Bronchial epithelial cell (primary cell): ENCODE results near the gene KIFBP. TPM values are rescaled to one million over a fixed set of nuclear protein-coding genes. Genes with fewer than 3 reads are reported as not detected.
A peak's percentile ranks its signal among the peaks of the same experiment; 100 is the strongest.
"Not testable (repeated sequence)": the region's sequence is repeated elsewhere in the genome, so short reads cannot be mapped to it uniquely, and the experiment has no call there.

Experiments used
- DNase-seq: peaks from one replicate; pipeline ENCODE4 v3.0.0-alpha.2; 2010; ENCODE audit warnings: low read depth
- FAIRE-seq: peaks from 2 replicates; lab custom pipeline; 2011; peaks lifted over from hg19 to GRCh38; lab: Jason Lieb, UNC
- H3K27me3 ChIP-seq: 2 replicates; pipeline ENCODE4 v1.5.1; 2011; ENCODE audit warnings: low read length; ENCODE audit not compliant: control insufficient read depth, insufficient read depth
- H3K36me3 ChIP-seq: 2 replicates; pipeline ENCODE4 v1.5.1; 2011; ENCODE audit warnings: low read length; ENCODE audit not compliant: control insufficient read depth, insufficient read depth
- H3K4me3 ChIP-seq: 2 replicates; pipeline ENCODE4 v1.5.1; 2011; ENCODE audit warnings: mild to moderate bottlenecking, low read depth, low read length, control low read depth
- total RNA-seq: library from RNA; depleted of rRNA; stranded (reverse); fragments of >200 nt; gene quantifications from 2 replicates; pipeline ENCODE4 v1.2.1, GENCODE V29; 2014
- TF ChIP-seq, protein P1 (sequence below): IDR thresholded peaks from 2 replicates; pipeline ENCODE4 v1.5.1; 2011; ENCODE audit warnings: mild to moderate bottlenecking, moderate library complexity, low read length, control low read depth, inconsistent platforms; ENCODE audit not compliant: insufficient read depth, severe bottlenecking

Gene KIFBP
- total RNA-seq, 1 donor from 2014 or later, result 11.8 TPM

DNA sequence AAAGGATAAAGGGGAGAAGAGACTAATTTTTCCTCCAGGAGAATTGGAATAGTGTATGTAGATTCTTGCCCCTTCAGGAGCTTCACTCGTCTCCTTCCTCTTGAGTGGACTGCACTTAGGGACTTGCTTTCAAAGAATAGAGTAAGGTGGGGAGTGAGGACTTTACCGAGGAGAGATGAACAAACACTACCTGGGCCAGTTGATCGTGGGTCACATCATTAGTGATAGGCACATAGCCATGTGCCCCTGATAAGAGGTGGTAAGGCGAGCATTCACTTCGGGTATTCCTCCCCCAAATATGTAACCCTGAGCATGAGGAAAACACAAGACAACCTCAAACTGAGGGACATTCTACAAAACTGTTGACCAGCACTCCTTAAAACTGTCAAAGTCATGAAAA lies 14.6 kb upstream of the KIFBP start:
- Histone ChIP-seq H3K4me3 (no peak overlapping the region), H3K27me3 (no peaks in the 10 kb centered on the region), H3K36me3 (peaks cover 31% of the 10 kb centered on the region)
- no peak for FAIRE-seq
- DNase-seq, result no peak
- TF ChIP-seq, protein P1, sequence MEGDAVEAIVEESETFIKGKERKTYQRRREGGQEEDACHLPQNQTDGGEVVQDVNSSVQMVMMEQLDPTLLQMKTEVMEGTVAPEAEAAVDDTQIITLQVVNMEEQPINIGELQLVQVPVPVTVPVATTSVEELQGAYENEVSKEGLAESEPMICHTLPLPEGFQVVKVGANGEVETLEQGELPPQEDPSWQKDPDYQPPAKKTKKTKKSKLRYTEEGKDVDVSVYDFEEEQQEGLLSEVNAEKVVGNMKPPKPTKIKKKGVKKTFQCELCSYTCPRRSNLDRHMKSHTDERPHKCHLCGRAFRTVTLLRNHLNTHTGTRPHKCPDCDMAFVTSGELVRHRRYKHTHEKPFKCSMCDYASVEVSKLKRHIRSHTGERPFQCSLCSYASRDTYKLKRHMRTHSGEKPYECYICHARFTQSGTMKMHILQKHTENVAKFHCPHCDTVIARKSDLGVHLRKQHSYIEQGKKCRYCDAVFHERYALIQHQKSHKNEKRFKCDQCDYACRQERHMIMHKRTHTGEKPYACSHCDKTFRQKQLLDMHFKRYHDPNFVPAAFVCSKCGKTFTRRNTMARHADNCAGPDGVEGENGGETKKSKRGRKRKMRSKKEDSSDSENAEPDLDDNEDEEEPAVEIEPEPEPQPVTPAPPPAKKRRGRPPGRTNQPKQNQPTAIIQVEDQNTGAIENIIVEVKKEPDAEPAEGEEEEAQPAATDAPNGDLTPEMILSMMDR, result no peak

DNA sequence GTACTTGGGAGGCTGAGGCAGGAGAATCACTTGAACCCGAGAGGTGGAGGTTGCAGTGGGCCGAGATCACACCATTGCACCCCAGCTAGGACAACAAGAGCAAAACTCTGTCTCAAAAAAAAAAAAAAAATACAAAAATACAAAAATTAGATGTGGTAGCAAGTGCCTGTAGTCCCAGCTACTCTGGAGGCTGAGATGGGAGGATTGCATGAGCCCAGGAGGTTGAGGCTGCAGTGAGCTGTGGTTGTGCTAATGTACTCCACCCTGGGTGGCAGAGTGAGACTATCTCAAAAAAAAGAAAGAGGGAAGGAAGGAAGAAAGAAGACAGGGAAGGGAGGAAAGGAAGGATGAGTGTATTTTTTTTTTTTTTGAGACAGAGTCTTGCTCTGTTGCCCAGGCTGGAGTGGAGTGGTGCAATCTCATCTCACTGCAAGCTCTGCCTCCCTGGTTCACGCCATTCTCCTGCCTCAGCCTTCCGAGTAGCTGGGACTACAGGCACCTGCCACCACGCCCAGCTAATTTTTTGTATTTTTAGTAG lies 12.6 kb upstream of the KIFBP start:
- DNase-seq, H3K4me3 ChIP-seq, H3K27me3 ChIP-seq, FAIRE-seq: not testable (repeated sequence)
- H3K36me3 ChIP-seq, result peaks cover 25% of the 10 kb centered on the region

DNA sequence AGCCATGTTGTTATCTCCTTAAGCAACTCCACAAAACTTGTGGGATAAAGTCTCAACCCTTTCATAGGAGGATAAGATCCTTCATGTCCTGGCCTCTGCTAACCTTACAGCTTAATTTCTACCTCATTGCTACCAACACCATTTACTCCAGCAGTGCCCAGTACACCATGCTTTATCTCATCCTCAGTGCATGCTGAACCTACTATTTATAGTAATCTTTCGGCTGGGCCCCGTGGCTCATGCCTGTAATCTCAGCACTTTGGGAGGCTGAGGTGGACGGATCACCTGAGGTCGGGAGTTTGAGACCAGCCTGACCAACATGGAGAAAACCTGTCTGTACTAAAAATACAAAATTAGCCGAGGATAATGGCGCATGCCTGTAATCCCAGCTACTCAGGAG lies 8.9 kb upstream of the KIFBP start:
- H3K36me3 ChIP-seq, result peaks cover 17% of the 10 kb centered on the region
- DNase-seq, H3K4me3 ChIP-seq, FAIRE-seq, H3K27me3 ChIP-seq: not testable (repeated sequence)

DNA sequence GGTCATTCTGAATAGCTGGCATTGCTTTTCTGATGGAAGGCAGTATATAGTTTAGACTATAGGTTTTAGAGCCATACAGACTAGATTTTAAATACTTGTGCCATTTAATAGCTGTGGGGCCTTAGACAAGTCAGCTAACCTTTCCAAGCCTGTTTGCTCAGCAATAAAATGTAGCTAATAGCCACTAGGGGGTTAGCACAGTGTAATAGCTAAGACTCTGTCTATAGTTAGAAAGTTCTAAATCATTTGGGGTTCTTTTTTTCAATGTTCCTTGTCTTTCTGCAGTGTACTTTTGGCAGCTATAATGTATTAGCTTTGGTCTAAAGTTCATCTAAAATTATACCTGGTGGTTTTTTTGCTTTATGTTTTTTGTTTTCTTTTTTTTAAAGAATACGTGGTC lies 7.5 kb upstream of the KIFBP start:
- DNase-seq (no peak), FAIRE-seq (no peak)
- no peak overlapping the region for H3K4me3 ChIP-seq
- no peaks in the 10 kb centered on the region for H3K27me3 ChIP-seq
- H3K36me3 ChIP-seq, result peaks cover 15% of the 10 kb centered on the region
- TF ChIP-seq, protein P1, result no peak

DNA sequence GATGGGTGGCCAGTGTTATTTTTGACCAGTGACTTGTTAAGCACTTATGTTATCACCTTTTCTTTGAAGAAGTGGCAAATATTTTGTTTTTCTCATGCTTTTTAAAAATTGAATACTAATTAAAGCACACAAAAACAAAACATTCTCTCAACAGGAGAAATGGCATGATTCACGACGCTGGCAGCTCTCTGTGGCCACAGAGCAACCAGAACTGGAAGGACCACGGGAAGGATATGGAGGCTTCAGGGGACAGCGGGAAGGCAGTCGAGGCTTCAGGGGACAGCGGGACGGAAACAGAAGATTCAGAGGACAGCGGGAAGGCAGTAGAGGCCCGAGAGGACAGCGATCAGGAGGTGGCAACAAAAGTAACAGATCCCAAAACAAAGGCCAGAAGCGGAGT lies 6.2 kb upstream of the KIFBP start:
- Histone ChIP-seq H3K27me3 (no peaks in the 10 kb centered on the region), H3K4me3 (no peak overlapping the region), H3K36me3 (peaks cover 13% of the 10 kb centered on the region)
- DNase-seq (no peak), FAIRE-seq (no peak)
- TF ChIP-seq, protein P1, result no peak

DNA sequence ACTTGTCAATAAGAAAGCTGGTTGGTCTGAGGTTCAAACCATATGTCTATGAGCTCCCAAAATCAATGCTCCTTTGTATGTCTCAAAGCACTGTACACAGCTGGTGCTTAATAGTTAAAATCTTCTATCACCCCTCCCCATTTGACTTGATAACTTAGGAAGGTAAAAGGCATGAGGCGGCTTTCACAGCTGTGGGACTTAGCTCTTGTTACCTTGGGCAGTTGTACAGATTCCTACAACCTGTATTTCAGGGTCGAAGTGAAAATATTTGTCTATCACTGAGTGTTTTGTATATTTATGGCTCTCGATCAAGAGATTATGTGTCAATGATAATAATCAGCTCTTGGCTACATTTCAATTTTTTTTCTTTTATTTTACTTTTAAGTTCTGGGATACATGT lies 992 bp upstream of the KIFBP start:
- Histone ChIP-seq H3K27me3 (no peaks in the 10 kb centered on the region), H3K4me3 (no peak overlapping the region), H3K36me3 (peaks cover 3% of the 10 kb centered on the region)
- DNase-seq (no peak), FAIRE-seq (no peak)
- TF ChIP-seq, protein P1, result no peak

DNA sequence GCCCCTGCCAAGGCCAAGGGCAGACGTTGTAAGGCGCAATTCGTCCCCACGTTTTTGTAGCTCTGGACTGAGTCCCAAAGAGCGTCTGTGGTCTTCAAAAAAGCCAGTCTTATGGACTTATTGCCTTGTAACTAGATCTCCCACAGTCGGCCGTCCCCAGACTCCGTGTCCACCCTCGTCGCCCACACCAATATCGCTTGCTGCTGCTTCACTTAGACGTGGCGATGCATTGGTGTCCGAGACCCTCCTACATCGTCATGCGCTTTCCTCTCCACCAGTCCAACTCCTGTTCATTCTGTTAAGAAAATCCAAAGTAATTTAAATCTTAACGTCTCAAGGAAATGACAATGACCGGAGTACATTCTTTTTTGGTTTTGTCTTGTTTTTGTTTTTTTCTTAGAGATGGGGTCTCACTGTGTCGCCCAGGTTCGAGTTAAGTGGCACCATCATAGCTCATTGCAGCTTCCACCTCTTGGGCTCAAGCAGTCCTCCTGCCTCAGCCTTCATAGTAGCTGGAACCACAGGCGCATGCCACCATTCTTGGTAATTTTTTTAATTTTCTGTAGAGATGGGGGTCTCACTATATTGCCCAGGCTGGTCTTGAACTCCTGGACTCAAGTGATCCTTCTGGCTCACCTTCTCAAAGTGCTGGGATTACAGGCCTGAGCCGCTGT lies 851 bp downstream of the KIFBP start:
- H3K4me3 ChIP-seq, result peak overlapping the region; percentile 60
- TF ChIP-seq, protein P1, result no peak
- DNase-seq (no peak), FAIRE-seq (no peak)
- H3K27me3 ChIP-seq, result no peaks in the 10 kb centered on the region
- no peaks in the 10 kb centered on the region for H3K36me3 ChIP-seq
